Right renal pelvis (tissue), 4 donors: Measurements from ENCODE around the gene CREB3L1. TPM values are rescaled to one million over a fixed set of nuclear protein-coding genes. Genes with fewer than 3 reads are reported as not detected.

Source experiments
- DNase-seq, 4 donors: peaks; one replicate each; pipeline ENCODE4 v3.0.0-alpha.2; 2013; ENCODE audit warnings: low read depth in 4 of 4, low spot score in 3 of 4, missing footprints in 1 of 4
- polyA plus RNA-seq, 4 donors: library from polyadenylated mRNA; unstranded; fragments of 120-200 nt; gene quantifications; one replicate each; pipeline ENCODE4 v1.2.1, GENCODE V29; 2013; ENCODE audit not compliant: insufficient read length in 4 of 4

Gene CREB3L1
- polyA plus RNA-seq, 4 donors = 15.2 to 22.1 (median 17.7) TPM

GRCh38 chr11:46361283-46362155 lies 84.1 kb downstream of the CREB3L1 start:
- no peak for DNase-seq

GRCh38 chr11:46362156-46363030 lies 84.9 kb downstream of the CREB3L1 start:
- no peak for DNase-seq

- no peak for DNase-seq
Measured at GRCh38 chr11:46363031-46363407, 85.6 kb downstream of the CREB3L1 start.

- DNase-seq = no peak
Measured at GRCh38 chr11:46363455-46364005, 86.1 kb downstream of the CREB3L1 start.

GRCh38 chr11:46364056-46364455 lies 86.6 kb downstream of the CREB3L1 start:
- no peak for DNase-seq

- no peak for DNase-seq
Measured at GRCh38 chr11:46364791-46365190, 87.3 kb downstream of the CREB3L1 start.

GRCh38 chr11:46366260-46366659 lies 88.8 kb downstream of the CREB3L1 start:
- DNase-seq = no peak

- no peak for DNase-seq
Measured at GRCh38 chr11:46366661-46367161, 89.2 kb downstream of the CREB3L1 start.

GRCh38 chr11:46367244-46367915 lies 89.9 kb downstream of the CREB3L1 start:
- DNase-seq = no peak

- no peak for DNase-seq
Measured at GRCh38 chr11:46367916-46368267, 90.4 kb downstream of the CREB3L1 start.

- DNase-seq = no peak
Measured at GRCh38 chr11:46369458-46370152, 92.1 kb downstream of the CREB3L1 start.

- DNase-seq = no peak
Measured at GRCh38 chr11:46370253-46370652, 92.8 kb downstream of the CREB3L1 start.

Other genes with a start within 250 kb of the CREB3L1 start
- 10 to 100 TPM; 41.5 to 52.2 (median 49.9) TPM for gene PHF21A, start 156.2 kb upstream of the CREB3L1 start, polyA plus RNA-seq
- 10 to 100 TPM; 31.1 to 41.5 (median 36.7) TPM for gene DGKZ, start 69.8 kb downstream of the CREB3L1 start, polyA plus RNA-seq
- gene MDK, start 104.0 kb downstream of the CREB3L1 start, polyA plus RNA-seq = 1,000 to 10,000 TPM in 1 of 4 donors, 100 to 1,000 TPM in 3; 651 to 1,009 (median 840) TPM
- gene CHRM4, start 114.1 kb downstream of the CREB3L1 start, polyA plus RNA-seq = under 1 TPM; 0.22 to 0.34 (median 0.27) TPM